Muscle of back (tissue), 11 donors: ENCODE data around the gene TFF3. TPM values are rescaled to one million over a fixed set of nuclear protein-coding genes. Genes with fewer than 3 reads are reported as not detected.

ENCODE experiments used
- DNase-seq, 3 donors: peaks; one replicate each; pipeline versions ENCODE4 v3.0.0 to v3.0.0-alpha.2; 2013
- polyA plus RNA-seq, 10 donors: library from polyadenylated mRNA; unstranded; fragments of 120-200 nt; gene quantifications; one replicate each; pipeline ENCODE4 v1.2.1, GENCODE V29; 2013; ENCODE audit not compliant: insufficient read length in 10 of 10

The TFF3 gene
- polyA plus RNA-seq, 10 donors: 0.54 to 6.0 (median 2.6) TPM

- DNase-seq: no peak
These were observed 44.1 kb downstream of the TFF3 start for GRCh38 chr21:42271065-42271464.

- no peak for DNase-seq
These were observed 45.8 kb downstream of the TFF3 start for GRCh38 chr21:42269386-42269785.

DNA sequence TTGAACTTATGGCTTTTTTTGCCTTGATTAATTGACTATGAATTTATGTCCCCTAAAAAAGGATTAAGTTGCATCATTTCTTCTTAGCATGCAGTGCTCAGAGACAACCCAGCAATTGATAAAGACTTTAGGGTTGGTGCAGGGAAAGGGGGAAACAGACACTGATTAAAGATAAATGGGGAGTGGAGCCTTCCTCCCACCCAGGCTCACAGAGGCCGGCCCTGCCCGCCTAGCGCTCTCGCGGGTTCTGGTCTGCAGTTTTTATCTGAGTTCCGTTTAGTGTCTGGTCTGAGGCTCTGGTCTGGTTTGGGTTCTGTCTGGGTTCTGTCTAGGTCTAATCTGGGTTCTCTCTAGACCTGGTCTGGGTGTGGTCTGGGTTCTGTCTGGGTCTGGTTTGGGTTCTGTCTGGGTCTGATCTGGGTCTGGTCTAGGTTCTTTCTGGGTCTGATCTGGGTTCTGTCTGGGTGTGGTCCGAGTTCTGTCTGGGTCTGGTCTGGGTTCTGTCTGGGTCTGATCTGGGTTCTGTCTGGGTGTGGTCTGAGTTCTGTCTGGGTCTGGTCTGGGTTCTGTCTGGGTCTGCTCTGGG, 48.1 kb downstream of the TFF3 start:
- DNase-seq: no peak

DNA sequence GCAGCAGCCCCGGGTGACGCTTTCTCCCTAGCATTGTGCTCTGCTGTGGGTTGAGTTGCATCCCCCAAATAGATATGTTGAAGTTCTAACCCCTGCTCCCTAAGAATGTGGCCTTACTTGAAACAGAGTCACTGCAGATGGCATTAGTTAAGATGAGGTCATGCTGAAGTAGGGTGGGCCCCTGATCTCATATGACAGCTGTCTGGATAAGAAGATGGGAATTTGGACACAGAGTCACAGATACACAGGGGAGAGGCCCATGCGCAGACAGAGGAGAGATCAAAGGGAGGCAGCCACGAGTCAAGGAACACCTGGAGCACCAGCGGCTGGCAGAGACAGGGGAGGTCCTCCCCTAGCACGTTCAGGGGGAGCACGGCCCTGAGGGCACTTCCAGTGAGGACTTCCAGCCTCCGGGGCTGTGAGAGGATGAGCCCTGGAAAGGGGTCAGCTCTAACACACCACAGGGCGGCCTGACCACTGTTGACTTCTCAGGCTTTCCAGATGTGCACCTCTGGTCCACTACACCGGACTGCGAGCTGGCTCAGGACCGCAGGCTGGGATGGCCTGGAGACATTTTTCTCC, 49.9 kb downstream of the TFF3 start:
- DNase-seq: no peak

- no peak for DNase-seq
These were observed 50.7 kb downstream of the TFF3 start for GRCh38 chr21:42264245-42265195.

GRCh38 chr21:42263591-42264131, 51.5 kb downstream of the TFF3 start:
- peak in 1 of 3 donors; percentile 52 for DNase-seq

DNA sequence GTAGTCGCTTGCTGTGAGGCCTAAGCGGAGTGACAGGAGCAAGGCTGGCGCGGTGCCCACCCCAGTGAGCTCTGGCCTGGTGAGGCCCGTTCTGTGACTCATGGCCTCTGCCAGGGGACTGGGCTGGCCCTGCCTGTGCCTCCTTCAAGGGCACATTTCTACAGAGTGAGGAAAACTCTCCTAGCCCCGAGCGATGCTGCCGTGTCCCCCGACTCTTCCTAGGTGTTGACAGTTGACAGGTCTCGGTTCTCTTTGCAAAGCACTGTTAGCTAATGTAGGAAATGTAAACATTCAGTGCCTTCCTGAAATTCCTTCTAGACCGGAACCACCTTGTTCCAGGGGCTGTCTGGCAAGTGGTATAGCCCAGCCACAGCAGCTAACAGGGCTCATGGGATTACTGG, 52.4 kb downstream of the TFF3 start:
- peak in 1 of 3 donors; percentile 31 for DNase-seq

DNA sequence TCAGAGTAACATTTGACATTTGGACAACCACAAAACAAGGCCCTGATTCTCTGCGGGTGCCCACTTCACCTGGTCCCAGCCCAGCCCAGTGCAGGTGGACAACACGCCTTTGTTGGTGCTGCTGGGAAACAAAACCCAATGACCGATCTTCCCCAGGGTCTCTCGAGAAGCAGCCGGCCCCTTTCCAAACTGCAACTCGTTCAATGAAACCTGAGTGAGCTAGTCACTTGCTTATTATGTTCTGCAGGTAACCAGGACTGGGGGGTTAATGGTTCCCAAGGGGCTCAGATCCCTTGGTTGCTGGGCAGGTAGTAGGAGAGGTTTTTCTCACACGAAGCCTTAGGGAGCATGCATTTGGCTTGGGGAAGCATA, 53.4 kb downstream of the TFF3 start:
- no peak for DNase-seq

Other genes starting within 250 kb of the TFF3 start
- gene UMODL1, start 244.1 kb downstream of the TFF3 start, polyA plus RNA-seq: under 1 TPM in 1 of 10 donors, not detected in 9; 0.04 TPM
- 10 to 100 TPM in 1 of 10 donors, 1 to 10 TPM in 9; 5.1 to 10.0 (median 7.8) TPM for gene ABCG1, start 96.3 kb downstream of the TFF3 start, polyA plus RNA-seq
- gene TFF2, start 35.6 kb upstream of the TFF3 start, polyA plus RNA-seq: not detected
- gene TFF1, start 51.1 kb upstream of the TFF3 start, polyA plus RNA-seq: under 1 TPM in 2 of 10 donors, not detected in 8; 0.48 to 0.53 TPM
- under 1 TPM in 2 of 10 donors, not detected in 8; 0.05 to 0.13 TPM for gene TMPRSS3, start 80.6 kb upstream of the TFF3 start, polyA plus RNA-seq
- 1 to 10 TPM in 1 of 10 donors, under 1 TPM in 2, not detected in 7; 0.22 to 2.3 (median 0.56) TPM for gene UBASH3A, start 88.5 kb upstream of the TFF3 start, polyA plus RNA-seq
- gene RSPH1, start 180.8 kb upstream of the TFF3 start, polyA plus RNA-seq: under 1 TPM in 7 of 10 donors, not detected in 3; 0.16 to 0.55 (median 0.37) TPM
- gene SLC37A1, start 198.4 kb upstream of the TFF3 start, polyA plus RNA-seq: 1 to 10 TPM; 1.9 to 3.2 (median 2.6) TPM